ENCODE data around the gene MATCAP1. TPM values are rescaled to one million over a fixed set of nuclear protein-coding genes. Genes with fewer than 3 reads are reported as not detected.

The MATCAP1 gene
- total and polyA plus RNA-seq, 2 of the 8 experiments (the other 6 are each of a cell fraction or from before 2014, with no cell fraction given): 22.9 to 27.5 TPM

- peaks cover 0 to 2% of the 10 kb centered on the region in 2 experiments; a peak in 1 of 4 replicates for H3K79me2 ChIP-seq (ENCODE audit: control insufficient read depth in 1 of 2, insufficient read depth in 2 of 2, low read length in 2 of 2)
- H3K36me3 ChIP-seq (ENCODE audit: control insufficient read depth in 2 of 4, insufficient read depth in 4 of 4, low read length in 3 of 4): peaks cover 4 to 13% (median 8%) of the 10 kb centered on the region in 4 experiments; a peak in 5 of 8 replicates
- POLR2A ChIA-PET (ENCODE audit: partially characterized antibody): no interaction called here
- CTCF ChIA-PET (ENCODE audit: partially characterized antibody): interaction anchor here (0.5 to 4.7 kb wide), 16 partner anchors 11 to 1148 kb away, joined by 3 to 26 read pairs (median 4); partner anchors contain the start of genes B3GNT9 and CES3
- no peak overlapping the region for H3K56ac ChIP-seq (replicated peaks; ENCODE audit: insufficient read length, low read depth, low read length)
- no peak overlapping the region for H4K8ac ChIP-seq (ENCODE audit: extremely low read depth, insufficient read depth, low read length)
- H2BK20ac ChIP-seq (ENCODE audit: low read length): no peak overlapping the region
- H3K27ac ChIP-seq (ENCODE audit: low read depth, low read length): no peak overlapping the region
- no peak overlapping the region for H4K5ac ChIP-seq (ENCODE audit: insufficient read length, low read depth, low read length)
- no peak overlapping the region for H2AFZ ChIP-seq (ENCODE audit: low read length)
- H4K91ac ChIP-seq (replicated peaks; ENCODE audit: insufficient read length, low read length): no peak overlapping the region
- no peaks in the 10 kb centered on the region for H3K9me3 ChIP-seq (ENCODE audit: insufficient read depth in 2 of 2, low read depth in 1 of 2, low read length in 1 of 2)
- H2BK5ac ChIP-seq (ENCODE audit: low read depth, low read length): no peak overlapping the region
- H3K4me2 ChIP-seq (ENCODE audit: insufficient read depth in 1 of 2, low read depth in 2 of 2, low read length in 2 of 2): no peak overlapping the region
- H2AK5ac ChIP-seq (ENCODE audit: low read depth, low read length): no peak overlapping the region
- H3K14ac ChIP-seq (ENCODE audit: insufficient read length): no peak overlapping the region
- no peak overlapping the region for H2BK15ac ChIP-seq (ENCODE audit: low read length)
- no peaks in the 10 kb centered on the region for H3K23me2 ChIP-seq (ENCODE audit: low read depth, low read length)
- H4K20me1 ChIP-seq (replicated peaks in 1 of 2; ENCODE audit: control insufficient read depth in 1 of 2, insufficient read depth in 2 of 2, low read length in 2 of 2): peaks cover 0 to 2% of the 10 kb centered on the region in 2 experiments
- H3K4me1 ChIP-seq (replicated peaks in 1 of 4; ENCODE audit: control insufficient read depth in 3 of 4, insufficient read depth in 4 of 4, low read length in 3 of 4): no peaks in the 10 kb centered on the region
- DNase-seq (ENCODE audit: low read depth in 1 of 2, low spot score in 2 of 2): no peak
- WGBS, 2 experiments (ENCODE audit: extremely low coverage in 1 of 2, insufficient coverage in 1 of 2, insufficient read length in 1 of 2, insufficient replicate concordance in 2 of 2, low coverage in 1 of 2, low lambda C conversion rate in 2 of 2, missing lambda C conversion rate in 1 of 2): 75% methylated on average over 3 of the region's 3 CpGs; no CpG with 5 or more reads in 1 of the 2 experiments
- H3K9ac ChIP-seq (replicated peaks in 1 of 4; ENCODE audit: extremely low read depth in 1 of 4, low read depth in 3 of 4, low read length in 3 of 4): no peak overlapping the region
- no peak overlapping the region for H3K18ac ChIP-seq (ENCODE audit: extremely low read depth, low read length)
- H3K27me3 ChIP-seq (replicated peaks in 1 of 4; ENCODE audit: control insufficient read depth in 3 of 4, extremely low read depth in 1 of 4, insufficient read depth in 3 of 4, low read length in 3 of 4): no peaks in the 10 kb centered on the region
- no peak overlapping the region for H3K4ac ChIP-seq (replicated peaks; ENCODE audit: insufficient read length, low read depth, low read length)
- H3K23ac ChIP-seq (ENCODE audit: insufficient read length): no peak overlapping the region
- no peak for FAIRE-seq
- no peak overlapping the region for H2BK120ac ChIP-seq (replicated peaks; ENCODE audit: low read depth, low read length)
- no peak overlapping the region for H3K4me3 ChIP-seq (ENCODE audit: extremely low read depth in 1 of 4, insufficient read depth in 2 of 4, low read depth in 3 of 4, low read length in 4 of 4)
- no peaks in the 10 kb centered on the region for H3K79me1 ChIP-seq (ENCODE audit: low read depth, low read length)
- no peak overlapping the region for H2BK12ac ChIP-seq (ENCODE audit: low read depth, low read length)
- TF ChIP-seq BACH1 (IDR thresholded peaks at IDR 0.05; ENCODE audit: low read length) (no peak), JUN (IDR thresholded peaks at IDR 0.05; ENCODE audit: low read depth, low read length) (no peak), MAX (IDR thresholded peaks at IDR 0.05) (no peak), POLR2A (IDR thresholded peaks at IDR 0.05; ENCODE audit: control extremely low read depth in 1 of 2, low read depth in 2 of 2, low read length in 2 of 2) (no peak), E2F6 (IDR thresholded peaks at IDR 0.05) (no peak), CHD1 (IDR thresholded peaks at IDR 0.05; ENCODE audit: low read depth, low read length) (no peak), PHF8 (conservative IDR thresholded peaks at IDR 0.05; ENCODE audit: low read depth, low read length) (no peak), SRF (IDR thresholded peaks at IDR 0.05; ENCODE audit: low read depth, low read length) (no peak), SAP30 (IDR thresholded peaks at IDR 0.05; ENCODE audit: insufficient read depth, insufficient replicate concordance, low read length) (no peak), ASH2L (IDR thresholded peaks at IDR 0.05; ENCODE audit: low read length) (no peak), TAF7 (optimal IDR thresholded peaks at IDR 0.05; ENCODE audit: borderline replicate concordance, low read depth, low read length) (no peak), RAD21 (IDR thresholded peaks at IDR 0.05 in 1 of 2, conservative IDR thresholded peaks at IDR 0.05 in 1 of 2; ENCODE audit: low read depth in 2 of 2, low read length in 2 of 2) (no peak), SP2 (IDR thresholded peaks at IDR 0.05; ENCODE audit: low read length) (no peak), CREB1 (IDR thresholded peaks at IDR 0.05) (no peak), YY1 (IDR thresholded peaks at IDR 0.05; ENCODE audit: low read depth, low read length) (no peak)
Observed at GRCh38 chr16:67128887-67129286, 54.9 kb downstream of the MATCAP1 start.
